Measurements from ENCODE around the gene KLRF2.
"Not testable (repeated sequence)": the region's sequence is repeated elsewhere in the genome, so short reads cannot be mapped to it uniquely, and the experiment has no call there.

Gene KLRF2

GRCh38 chr12:9881246-9881645, at the start of gene KLRF2:
Gene KLRF2 (plus strand): TSS chr12:9881489. CDS start chr12:9881596, 107 bp downstream.
- DNase-seq = no peak

- DNase-seq = no peak
These were observed 49.6 kb upstream of the KLRF2 start for GRCh38 chr12:9831720-9832119.

- no peak for DNase-seq
These were observed 37.9 kb upstream of the KLRF2 start for GRCh38 chr12:9843407-9843806.

GRCh38 chr12:9848899-9849298, 32.4 kb upstream of the KLRF2 start:
- no peak for DNase-seq

- DNase-seq = no peak
These were observed 30.2 kb upstream of the KLRF2 start for GRCh38 chr12:9851050-9851449.

- no peak for DNase-seq
These were observed 29.4 kb upstream of the KLRF2 start for GRCh38 chr12:9851927-9852326.

- DNase-seq = no peak
These were observed 25.1 kb upstream of the KLRF2 start for GRCh38 chr12:9856151-9856550.

- DNase-seq = no peak
These were observed 24.4 kb upstream of the KLRF2 start for GRCh38 chr12:9856894-9857293.

- DNase-seq = no peak
These were observed 23.2 kb upstream of the KLRF2 start for GRCh38 chr12:9858135-9858534.

GRCh38 chr12:9864913-9865675, 16.2 kb upstream of the KLRF2 start:
- no peak for DNase-seq

- no peak for DNase-seq
These were observed 14.4 kb upstream of the KLRF2 start for GRCh38 chr12:9866860-9867269.

GRCh38 chr12:9867531-9867930, 13.8 kb upstream of the KLRF2 start:
- DNase-seq = no peak

GRCh38 chr12:9868311-9868801, 12.9 kb upstream of the KLRF2 start:
- DNase-seq = no peak

GRCh38 chr12:9868951-9869306, 12.4 kb upstream of the KLRF2 start:
- DNase-seq = no peak

- DNase-seq = no peak
These were observed 11.8 kb upstream of the KLRF2 start, which contains the start of gene CLEC2B for GRCh38 chr12:9869307-9870161. Gene CLEC2B (minus strand): TSS chr12:9869354.

- DNase-seq = no peak
These were observed 10.9 kb upstream of the KLRF2 start for GRCh38 chr12:9870286-9870866.

GRCh38 chr12:9872162-9872561, 9.1 kb upstream of the KLRF2 start:
- DNase-seq = no peak

- DNase-seq = no peak
These were observed 8.5 kb upstream of the KLRF2 start for GRCh38 chr12:9872742-9873141.

GRCh38 chr12:9876120-9876519, 5.2 kb upstream of the KLRF2 start:
- DNase-seq = not testable (repeated sequence)

GRCh38 chr12:9880532-9881078, 684 bp upstream of the KLRF2 start:
- DNase-seq = no peak

- DNase-seq = no peak
These were observed 699 bp downstream of the KLRF2 start for GRCh38 chr12:9881988-9882387.

GRCh38 chr12:9883175-9883574, 1.9 kb downstream of the KLRF2 start:
- DNase-seq = no peak

GRCh38 chr12:9888665-9889273, 7.5 kb downstream of the KLRF2 start:
- DNase-seq = no peak
